SU-DHL-6 (cell line): ENCODE measurements around the gene SEMA5A.

Source experiments
- CTCF ChIP-seq: fragments of 200-600 bp; sonication (generic); IDR thresholded peaks from one replicate; pipeline ENCODE4 v1.5.1; 2017; ENCODE audit warnings: antibody characterized with exemption, mild to moderate bottlenecking, low read length, moderate library complexity; ENCODE audit not compliant: insufficient read depth, poor library complexity, severe bottlenecking
- EZH2phosphoT487 ChIP-seq: fragments of 200-600 bp; sonication (generic), shearing (Covaris generic); conservative IDR thresholded peaks from 2 replicates; pipeline ENCODE4 v1.6.1; 2018; ENCODE audit warnings: mild to moderate bottlenecking, antibody characterized with exemption, low read length, moderate library complexity, mixed read lengths

GRCh38 chr5:9187614-9188013 is 358.3 kb downstream of the SEMA5A start:
- TF ChIP-seq CTCF (no peak), EZH2phosphoT487 (no peak)
